Cortex of kidney (tissue), 1 donor: Measurements from ENCODE around the gene LRCH1.

Experiments used
- DNase-seq: peaks from one replicate; lab custom pipeline; 2025; lab: John Stamatoyannopoulos, UW

The LRCH1 gene

GRCh38 chr13:46615888-46616531, 63.0 kb downstream of the LRCH1 start:
- no peak for DNase-seq

- no peak for DNase-seq
Measured at GRCh38 chr13:46617229-46617721, 64.3 kb downstream of the LRCH1 start.

DNA sequence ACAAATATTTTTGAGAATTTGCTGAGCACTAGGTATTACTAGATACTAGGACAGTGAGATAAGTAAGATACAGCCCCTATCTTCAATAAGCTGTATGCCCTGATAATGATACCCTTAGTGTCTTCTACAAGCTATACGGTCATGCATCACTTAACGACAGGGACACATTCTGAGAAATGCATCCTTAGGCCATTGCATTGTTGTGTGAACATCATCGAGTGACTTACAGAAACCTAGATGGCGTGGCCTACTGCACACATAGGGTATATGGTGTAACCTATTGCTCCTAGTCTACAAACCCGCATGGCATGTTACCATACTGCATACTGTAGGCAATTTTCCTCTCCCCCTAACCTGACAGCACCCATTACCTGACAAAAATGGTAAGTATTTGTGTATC, 64.9 kb downstream of the LRCH1 start:
- DNase-seq = no peak

DNA sequence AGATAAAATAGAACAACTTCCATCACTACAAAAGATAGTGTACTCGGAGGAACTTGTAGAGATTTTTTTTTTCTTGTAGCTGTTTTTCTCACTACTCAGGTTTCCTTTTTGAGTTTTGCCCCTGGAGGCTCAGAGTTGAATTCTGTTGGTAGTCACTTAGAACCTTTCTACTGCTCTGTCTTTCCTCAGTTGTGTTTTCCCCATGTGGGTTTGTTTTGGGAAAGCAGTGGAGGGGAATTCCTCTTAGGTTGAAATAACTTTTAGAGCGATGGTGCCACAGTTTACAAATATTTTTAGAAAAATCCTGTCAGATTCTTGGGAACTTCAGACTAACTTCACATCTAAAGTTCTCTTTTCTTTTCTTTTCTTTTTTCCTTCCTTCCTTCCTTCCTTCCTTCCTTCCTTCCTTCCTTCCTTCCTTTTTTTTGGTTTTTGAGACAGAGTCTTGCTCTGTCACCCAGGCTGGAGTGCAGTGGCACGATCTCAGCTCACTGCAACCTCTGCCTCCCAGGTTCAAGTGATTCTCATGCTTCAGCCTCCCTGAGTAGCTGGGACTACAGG, 65.8 kb downstream of the LRCH1 start:
- no peak for DNase-seq

DNA sequence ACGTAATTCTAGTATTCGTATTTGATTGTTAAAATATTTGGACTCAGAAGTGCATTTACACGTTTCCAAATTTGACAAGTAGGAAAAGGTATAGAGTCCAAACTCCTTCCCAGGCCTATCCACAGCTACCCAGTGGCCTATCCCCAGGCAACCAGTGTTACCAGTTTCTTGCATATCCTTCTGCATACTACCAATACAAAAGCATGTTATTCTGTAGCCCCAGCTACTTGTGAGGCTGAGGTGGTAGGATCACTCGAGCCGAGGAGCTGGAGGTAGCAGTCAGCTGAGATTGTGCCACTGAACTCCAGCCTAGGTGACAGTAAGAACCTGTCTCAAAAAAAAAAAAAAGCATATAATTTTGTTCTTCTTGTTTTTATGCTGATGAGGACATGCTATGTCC, 67.1 kb downstream of the LRCH1 start:
- DNase-seq = no peak

DNA sequence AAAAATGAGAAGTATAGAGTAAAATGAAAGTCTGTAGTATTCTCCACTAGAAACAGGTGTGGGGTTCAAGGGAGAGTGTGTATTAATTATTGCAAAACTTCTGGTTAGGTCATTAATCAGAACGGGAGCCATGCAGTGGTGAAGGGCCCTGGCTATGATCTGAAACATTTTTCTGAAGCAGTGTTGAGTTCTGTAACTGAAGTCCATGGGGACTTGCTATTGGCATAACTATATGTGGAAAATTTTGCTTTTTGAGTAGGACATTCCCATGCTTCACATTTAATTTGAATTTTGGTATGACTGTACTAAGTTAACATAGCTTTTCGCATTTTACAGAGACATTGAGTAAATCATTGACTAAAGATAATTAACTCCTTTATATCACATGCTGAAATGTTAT, 67.5 kb downstream of the LRCH1 start:
- DNase-seq = no peak

GRCh38 chr13:46621133-46621532, 68.2 kb downstream of the LRCH1 start:
- no peak for DNase-seq

DNA sequence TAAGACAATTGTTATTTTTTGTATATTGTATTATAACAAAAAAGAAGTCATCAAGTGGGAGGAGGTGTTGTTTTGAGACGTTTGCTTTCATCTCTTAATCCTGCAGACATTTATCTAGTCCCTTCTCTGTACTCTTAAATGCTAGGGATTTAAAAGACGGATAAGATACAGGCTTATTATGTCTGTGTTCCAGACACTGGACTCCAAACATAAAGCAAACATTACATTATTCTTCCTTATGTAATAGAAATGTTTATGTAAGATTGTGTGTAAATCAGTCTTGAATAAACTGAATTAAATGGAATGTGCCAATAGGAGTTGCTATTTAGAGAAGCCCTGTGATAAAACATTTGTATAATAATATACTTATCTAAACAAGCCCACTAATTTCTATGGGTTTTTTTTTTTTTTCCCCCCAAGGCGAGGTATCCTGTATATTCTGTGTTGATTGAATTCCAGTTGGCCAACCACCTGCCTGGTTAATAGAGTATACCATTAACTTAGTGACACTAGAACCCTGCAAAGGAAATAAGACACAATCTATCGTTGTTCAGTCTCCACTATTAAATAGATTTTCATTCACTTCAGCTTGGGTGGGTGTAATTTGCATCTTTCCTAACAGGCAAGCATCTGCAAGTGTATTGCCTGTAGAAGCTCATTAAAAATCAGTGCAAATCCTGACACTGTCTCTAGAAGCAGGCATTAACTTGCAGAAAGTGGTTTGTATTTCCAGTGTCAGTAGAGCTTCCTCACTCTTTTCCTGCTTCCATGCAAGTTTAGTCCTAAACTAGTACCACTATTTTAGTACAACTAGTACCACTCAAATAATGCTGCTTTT, 69.0 kb downstream of the LRCH1 start:
- DNase-seq = no peak

DNA sequence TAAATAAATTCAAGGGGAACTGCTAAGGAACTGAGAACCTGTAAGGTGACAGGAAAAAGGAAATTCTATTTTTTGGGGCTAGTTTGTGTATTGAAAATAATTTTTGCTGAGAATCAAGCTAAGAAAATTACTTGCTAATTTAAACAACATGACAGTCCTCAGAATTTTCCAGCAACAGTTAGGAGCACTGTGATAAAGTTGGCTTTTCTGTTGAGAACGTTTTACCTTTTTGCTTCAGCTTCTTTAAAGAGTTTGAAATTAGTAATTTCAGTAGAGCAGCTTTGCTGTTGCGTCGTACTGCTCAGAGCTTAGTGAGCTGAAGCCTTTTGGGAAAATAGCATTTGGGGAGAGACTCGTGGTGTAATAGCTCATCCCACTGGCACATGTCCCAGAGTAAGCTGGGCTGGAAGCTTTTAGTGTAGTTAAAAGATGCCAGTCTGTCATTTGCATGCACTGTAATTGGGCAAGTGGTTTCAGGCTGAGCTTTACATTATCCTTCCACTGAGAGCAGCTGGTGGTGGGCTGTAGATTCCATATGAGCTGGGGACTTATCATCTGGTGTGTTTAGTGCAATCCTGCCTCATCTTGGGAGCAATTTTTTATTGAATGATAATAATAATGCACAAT, 69.8 kb downstream of the LRCH1 start:
- DNase-seq = no peak

DNA sequence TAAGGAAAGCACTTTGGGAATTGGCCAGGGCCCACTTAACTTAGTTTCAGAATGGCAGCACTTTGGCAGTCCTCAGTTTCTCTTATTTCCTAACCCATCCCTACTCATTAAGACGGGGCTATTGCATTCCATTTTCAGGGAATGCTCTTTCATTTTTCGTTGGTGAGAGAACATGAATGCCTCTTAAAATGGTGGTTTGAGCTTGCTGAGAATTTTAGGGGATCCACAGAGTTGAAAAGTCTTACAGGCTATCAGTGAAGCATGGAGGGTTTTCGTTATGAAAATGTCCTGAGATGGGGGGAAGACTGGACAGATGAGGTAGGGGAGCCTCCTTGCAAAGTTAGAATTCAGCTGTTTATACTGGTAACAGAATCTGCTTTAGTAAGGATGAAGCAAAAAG, 71.4 kb downstream of the LRCH1 start:
- DNase-seq = no peak

- DNase-seq = no peak
Measured at GRCh38 chr13:46624821-46625220, 71.9 kb downstream of the LRCH1 start.

GRCh38 chr13:46627462-46627861, 74.5 kb downstream of the LRCH1 start:
- DNase-seq = no peak

DNA sequence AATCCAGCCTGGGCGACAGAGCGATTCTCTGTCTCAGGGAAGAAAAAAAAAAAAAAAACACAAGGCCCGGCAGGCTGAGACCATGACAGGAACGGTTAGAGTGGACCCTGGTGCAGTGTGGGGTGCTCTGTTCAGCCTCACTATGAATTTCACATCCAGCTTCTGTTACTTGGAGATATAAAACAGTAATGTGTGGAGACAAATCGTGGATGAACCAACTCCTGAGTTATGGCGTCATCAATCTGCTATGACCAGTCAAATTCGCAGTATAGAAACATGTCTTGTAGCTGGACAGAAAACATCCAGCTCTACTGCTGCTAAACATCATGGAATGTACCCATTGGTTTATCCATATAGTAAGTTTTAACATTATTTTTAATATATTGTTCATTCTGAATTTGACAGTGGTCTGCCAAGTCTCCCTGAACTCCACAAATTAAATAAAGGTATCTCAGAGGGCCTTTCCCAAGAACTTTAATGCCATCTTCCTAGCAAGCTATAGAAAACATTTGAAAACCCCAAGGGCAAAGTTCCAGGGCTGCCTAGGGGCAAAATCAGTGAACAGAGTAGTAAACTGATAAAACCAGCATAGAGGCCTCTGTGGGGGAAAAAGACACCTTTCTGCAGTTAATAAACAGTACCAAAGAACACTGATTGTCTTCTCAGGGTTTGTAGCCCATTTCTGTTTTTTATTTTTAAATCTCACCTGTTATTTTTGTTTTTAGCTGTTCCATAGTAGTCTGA, 75.8 kb downstream of the LRCH1 start:
- DNase-seq = no peak

DNA sequence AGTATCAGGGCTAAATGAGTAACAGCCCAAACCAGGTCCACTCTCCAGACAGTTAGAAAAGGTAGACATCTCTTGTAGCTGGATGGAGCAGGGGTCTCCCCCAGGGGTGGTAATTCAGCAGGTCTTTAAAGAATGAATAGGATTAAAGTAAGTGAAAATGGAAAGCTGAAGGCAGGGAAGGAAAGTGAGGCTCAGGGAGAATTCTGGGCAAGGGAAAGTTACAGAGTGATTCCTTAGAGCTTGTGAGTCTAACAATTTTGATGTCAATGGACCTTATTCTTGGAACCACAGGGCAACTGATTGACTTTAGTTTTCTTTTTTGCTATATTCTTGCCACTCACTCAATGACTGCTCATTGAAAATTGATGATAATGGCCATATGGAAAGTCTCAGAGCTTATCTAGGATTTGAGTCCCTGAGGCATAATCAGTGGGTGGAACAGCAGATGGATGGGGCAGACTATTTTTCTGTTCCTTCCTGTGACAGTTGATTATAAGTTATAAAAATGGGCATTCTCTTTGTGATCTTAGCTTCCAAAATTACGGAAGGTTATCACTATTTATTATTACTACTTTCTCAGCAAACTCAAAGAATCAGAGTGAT, 76.9 kb downstream of the LRCH1 start:
- no peak for DNase-seq

GRCh38 chr13:46630431-46631178, 77.6 kb downstream of the LRCH1 start:
- no peak for DNase-seq

- DNase-seq = no peak
Measured at GRCh38 chr13:46631179-46631542, 78.2 kb downstream of the LRCH1 start.

GRCh38 chr13:46632176-46632575, 79.2 kb downstream of the LRCH1 start:
- no peak for DNase-seq

DNA sequence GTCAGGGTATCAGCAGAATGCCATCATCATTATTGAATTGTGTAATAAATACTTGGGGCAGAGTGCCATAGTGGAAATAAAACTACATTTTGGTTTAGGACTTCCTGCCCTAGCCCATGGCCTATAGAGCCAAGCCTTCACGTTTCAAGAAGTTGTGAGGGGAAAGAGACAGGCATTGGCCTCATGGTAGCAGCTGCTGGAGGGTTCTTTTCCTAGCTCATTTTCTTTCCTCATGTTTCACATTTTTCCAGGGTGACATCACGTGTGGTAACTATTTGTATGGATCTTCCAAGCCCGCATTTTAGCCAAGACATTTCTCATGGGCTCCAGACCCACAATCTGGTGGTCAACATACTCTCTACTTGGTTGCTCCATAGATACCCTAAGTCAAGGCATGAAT, 80.4 kb downstream of the LRCH1 start:
- DNase-seq = no peak

DNA sequence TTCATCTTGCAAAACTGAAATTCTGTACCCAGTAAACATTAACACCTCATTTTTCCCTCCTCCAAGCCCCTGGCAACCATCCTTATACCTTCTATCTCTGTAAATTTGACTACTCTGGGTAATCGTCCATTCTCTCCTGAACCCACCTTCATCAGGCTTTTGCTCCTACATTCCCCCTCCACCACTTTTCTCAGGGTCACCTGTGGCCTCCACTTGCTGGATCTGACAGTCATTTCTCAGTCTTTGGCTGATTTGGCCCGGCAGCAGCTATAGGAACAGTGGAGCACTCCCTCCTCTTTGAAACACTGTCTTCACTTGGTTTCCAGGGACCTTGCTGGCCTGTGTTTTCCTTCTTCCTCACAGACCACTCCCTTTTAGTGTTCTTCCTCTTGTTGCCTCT, 83.5 kb downstream of the LRCH1 start:
- DNase-seq = no peak

- DNase-seq = no peak
Measured at GRCh38 chr13:46637213-46637612, 84.2 kb downstream of the LRCH1 start.

- DNase-seq = no peak
Measured at GRCh38 chr13:46638262-46638661, 85.3 kb downstream of the LRCH1 start.
